Measurements from ENCODE around the gene CHMP5.
A peak's percentile ranks its signal among the peaks of the same experiment; 100 is the strongest.

CHMP5 gene

DNA sequence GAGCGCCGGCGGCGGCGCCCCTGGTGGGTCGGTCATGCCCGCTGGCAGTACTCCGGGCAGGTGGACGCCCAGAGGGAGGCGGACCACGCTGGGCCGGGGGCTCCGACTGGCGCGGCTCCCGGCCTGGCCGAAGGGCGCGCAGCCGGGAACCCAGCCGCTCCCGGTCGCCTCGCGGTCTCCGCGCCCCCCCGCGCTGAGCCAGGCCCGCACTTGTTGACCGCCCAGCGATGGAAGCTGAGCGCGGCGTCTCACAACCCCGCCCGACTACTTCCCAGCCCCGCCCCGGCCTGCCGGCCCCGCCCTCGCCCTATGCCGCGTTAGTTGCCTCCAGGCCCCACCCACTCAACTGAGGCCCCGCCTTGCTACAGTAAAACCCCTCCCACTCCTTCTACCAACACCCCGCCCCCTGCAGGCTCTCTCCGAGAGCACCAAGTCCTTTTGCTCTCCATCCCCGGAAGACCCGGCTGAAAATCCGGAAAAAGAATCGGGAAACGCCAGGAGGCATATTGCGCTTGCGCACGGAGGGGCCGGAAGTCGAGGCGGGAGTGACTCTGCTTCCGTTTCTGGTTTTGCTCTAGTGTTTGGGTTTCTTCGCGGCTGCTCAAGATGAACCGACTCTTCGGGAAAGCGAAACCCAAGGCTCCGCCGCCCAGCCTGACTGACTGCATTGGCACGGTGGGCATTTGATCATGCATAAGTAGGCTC, at the start of gene CHMP5, which contains the start of gene BAG1:
Gene CHMP5, plus strand, starts transcription at position 577 of the 705 bp plus-strand sequence. Its CDS starts 30 bp downstream, at position 607.
Gene BAG1, minus strand, starts transcription at position 236 of the 705 bp plus-strand sequence.
- DNase-seq (ENCODE audit: low read depth), result peak; percentile 100

DNA sequence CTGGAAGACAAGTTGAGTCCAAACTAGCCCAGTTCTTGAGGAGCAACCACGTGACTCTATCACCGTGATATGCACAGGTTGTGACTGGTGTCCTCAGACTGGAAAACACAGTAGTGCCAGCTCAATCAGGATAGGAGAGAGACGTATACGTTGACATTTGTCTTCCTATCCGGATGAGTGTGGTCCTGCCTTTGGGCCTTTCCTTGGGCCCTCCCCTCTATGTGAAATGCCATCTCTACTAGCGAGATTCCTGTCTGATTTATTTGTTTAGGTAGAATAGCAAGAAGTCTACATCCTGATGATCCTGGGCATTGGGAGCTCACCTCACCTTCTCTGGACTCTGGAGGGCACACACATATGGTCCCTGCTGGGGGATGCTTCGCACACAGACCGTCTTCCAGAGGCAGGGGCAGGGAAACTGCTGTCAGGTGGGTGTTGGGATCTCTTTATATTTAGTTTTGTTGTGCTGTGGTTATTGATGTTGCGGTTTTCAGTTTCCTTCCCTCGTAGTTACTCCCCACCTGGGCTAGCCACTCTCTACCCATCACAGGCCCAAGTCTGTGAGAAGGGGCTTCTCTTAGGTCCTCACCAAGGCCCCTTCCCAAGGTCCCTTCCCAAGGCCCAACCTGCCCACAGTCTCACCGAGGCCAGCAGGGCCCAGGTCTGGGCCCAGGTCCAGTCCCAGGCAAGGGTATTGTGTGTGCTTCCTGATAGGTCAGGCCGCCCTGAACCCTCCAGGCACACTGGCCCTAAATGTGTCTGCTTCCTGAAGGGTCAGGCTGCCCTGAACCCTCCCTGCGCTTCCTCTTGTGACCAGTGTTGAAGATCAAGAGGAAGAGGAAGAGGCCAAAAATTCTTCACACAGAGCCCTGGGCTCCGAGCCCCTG, 43.9 kb upstream of the CHMP5 start:
- DNase-seq (ENCODE audit: low read depth), result no peak

DNA sequence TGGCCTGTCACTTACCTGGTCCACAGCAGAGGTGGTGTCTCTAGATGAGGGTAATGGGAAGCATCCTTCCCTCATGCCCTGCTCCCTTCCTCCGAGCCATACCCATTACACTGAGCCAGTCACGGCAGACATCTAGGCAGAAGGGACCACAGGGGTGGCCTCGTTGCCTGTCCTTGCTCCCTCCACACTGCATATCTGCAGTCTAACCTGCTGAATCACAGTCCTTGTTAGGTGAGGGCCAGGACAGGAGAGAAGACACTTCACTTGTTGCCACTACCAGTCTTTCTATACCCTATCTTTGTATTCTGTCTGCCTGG, 43.3 kb upstream of the CHMP5 start:
- no peak for DNase-seq (ENCODE audit: low read depth)

DNA sequence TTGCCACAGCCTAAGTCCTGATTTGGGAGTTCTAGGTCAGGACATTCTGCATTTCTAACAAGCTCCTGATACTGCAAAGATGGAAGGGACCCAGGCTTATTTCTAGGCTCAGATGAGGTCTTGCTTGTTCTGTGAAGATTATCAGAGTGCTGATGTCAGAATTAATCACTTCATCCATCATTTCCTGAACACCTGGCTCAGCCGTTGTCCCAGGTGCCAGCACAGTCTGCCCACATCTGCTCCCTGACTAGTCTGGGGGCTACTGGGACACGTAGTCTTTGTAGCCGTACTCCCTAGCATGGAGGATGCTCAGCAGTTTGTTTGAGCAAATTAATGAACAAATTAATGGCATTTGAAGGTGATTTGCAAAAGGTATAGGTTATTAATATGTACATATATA, 42.8 kb upstream of the CHMP5 start:
- no peak for DNase-seq (ENCODE audit: low read depth)

DNA sequence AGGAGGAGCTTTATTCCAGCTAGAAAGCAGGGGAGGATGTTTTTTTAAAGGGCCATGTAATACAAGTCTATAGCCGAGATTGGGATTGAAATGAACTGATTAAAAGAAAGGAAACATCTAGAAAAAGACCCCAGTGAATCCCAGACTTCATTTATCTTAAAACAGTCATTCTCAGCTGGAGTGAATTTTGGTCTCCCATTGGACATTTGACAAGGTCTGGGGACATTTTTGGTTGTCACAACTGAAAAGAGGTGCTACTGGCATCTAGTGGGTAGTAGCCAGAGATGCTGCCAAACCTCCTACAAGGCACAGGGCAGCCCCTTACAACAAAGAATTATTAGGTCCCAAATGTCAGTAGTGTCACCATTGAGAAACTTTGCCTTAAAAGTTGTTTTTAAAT, 41.2 kb upstream of the CHMP5 start:
- DNase-seq (ENCODE audit: low read depth), result no peak

DNA sequence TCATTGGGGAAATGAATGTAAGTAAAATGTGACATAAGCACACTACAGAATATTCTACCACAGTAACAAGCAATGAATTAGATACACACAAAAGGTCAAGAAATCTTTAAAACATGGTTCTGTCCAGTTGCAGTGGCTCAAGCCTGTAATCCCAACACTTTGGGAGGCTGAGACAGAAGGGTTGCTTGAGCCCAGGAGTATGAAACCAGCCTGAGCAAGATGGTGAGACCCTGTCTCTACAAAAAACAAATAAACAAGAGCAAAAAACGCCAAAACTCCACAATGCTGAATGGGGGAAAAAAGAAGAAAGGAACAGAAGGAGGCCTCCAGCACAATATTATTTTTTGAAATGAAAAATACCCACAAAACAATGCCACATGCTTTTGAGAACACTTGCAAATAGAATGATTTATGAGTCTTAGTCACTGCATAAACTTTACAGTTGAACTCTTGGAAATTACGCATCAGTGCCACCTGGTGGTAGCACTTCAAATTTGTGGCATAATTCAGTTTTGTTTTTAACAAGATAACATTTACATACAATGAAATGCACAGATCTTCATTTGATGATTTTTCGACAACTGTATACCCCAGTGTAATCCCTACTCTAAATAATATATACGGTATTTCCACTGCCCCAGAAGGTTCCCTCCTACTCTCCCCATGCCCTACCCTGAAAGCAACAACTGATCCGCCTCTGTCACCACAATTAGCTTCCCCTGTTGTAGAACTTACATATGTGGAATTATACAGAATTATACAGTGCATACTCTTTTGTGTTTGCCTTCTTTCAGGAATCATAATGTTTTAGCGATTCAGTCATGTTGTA, 39.3 kb upstream of the CHMP5 start:
- DNase-seq (ENCODE audit: low read depth), result peak; percentile 53

DNA sequence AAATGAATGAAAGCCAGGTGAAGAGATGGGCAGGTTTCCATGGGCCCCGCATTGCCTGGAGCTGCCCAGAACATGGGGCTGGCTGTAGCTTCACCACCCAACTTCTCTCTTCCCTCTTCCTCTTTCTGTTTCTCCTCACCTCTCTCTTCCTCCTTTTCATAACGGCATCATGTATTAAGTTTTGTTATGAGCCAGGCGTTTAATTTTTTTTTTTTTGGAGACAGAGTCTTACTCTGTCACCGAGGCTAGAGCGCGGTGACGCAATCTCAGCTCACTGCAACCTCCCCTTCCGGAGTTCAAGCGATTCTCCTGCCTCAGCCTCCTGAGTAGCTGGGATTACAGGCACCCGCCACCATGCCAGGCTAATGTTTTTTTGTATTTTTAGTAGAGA, 37.8 kb upstream of the CHMP5 start:
- DNase-seq (ENCODE audit: low read depth), result no peak

DNA sequence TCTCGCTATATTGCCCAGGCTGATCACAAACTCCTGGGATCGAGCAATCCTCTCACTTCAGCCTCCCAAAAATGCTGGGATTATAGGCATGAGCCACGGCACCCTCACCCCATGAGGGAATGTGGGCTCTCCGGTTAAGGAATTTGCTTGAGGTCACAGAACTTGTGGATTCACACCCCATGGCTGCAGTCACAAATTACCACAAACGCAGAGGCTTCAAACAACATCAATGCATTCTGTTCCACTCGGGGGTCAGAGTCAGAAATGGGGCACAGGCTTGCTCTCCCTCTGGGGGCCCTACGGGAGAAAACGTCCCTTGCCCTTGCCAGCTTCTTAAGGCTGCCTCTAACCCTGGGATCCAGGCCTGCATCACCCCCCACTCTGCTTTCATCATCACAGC, 37.1 kb upstream of the CHMP5 start:
- DNase-seq (ENCODE audit: low read depth), result no peak

DNA sequence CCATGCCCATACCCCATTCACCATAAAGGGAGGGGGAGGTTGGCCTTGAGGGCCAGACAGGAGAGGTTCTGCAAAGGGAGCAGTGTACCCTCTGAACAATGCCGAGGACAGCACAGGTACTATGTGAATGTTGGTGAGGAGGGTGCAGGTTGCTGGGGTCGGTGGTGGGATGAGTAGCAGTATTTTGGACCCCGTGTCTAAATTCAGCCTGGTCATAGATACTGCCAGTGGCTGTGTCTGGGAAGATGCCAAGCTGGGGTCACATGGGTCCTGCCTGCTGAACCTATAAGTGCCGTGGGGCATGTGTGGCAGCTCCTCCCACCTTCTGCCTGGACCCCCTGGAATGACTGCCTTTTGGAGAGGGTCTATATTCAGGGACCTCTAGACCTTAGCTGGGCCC, 36.2 kb upstream of the CHMP5 start:
- DNase-seq (ENCODE audit: low read depth), result no peak

DNA sequence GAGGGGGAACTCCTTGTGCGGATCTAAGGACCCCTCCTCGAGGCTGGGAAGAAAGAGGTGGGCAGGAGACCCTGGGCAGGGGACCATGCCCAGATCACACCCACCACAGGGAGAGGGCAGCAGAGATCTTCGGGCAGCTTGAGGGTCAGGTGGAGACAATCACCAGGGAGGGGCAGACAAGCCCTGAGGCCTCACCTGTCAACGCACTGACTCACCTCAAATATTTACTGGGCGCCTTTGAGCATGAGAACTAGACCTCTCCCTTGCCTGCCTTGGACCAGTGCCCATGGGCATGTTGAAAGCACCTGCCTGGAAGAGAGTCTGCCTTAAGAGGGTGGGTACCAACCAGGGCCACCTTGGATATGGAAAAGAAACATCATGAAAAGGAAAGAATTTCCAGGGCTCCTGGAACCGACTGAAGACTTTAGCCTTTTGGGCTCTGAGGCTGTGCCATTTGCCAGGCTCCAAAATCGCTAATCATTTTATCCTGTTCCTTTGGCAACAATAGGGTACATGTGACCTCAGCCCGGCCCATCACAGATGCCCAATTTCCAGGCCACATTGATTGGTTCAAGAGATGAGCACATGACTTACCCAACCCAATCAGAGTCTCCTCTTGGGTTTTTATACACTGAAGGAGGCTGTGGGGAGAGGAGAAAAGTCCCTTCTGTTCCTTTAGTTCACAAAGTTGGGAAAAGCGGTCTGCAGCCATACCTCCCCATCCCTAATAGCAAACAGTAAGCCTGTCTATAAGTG, 35.3 kb upstream of the CHMP5 start:
- DNase-seq (ENCODE audit: low read depth), result no peak

DNA sequence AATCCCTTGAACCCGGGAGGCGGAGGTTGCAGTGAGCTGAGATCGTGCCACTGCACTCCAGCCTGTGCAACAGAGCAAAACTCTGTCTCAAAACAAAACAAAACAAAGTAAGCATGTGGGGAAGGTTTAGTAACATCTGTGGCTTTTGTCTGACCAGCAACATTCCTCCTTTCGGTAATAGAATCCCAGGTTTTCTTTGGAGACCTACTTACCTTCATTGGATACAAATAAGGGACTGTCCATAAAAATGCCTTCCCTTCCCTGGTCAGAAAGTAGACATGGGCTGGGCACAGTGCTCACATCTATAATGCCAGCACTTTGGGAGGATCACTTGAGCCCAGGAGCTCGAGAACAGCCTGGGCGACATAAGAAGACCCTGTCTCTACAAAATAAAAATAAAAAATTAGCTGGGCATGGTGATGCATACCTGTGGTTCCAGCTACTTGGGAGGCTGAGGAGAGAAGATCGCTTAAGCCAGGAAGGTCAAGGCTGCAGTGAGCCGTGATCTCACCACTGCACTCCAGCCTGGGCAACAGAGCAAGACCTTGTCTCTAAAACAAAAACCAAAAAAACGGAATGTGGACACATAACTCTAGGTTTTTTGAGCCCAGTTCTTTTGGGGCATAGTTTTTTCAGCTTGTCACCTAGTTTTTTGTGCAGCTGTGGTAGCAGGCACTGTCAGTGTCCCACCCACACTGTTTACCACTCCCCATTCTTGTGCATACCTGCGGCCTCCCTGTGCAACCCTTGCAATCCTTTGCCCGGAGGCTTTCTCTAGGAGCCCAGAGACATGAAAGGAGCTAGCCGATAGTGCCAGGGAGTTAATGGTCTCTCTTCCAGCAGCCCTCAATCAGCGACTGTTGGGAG, 33.9 kb upstream of the CHMP5 start:
- DNase-seq (ENCODE audit: low read depth), result no peak

DNA sequence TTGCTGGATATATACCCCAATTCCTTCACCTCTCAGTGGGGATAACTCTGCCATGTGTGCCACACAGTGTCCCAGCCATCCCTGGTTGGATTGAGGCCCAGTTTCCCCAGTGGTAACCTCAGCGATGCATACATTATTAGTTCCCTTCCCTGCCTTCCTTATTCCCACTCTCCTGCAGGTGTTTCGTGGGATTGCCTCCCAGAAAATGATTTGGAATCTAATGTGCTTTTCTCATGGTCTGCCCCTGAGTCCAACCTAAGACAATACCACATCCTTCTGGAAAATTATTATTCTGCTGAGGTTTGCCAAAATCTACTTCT, 33.3 kb upstream of the CHMP5 start:
- DNase-seq (ENCODE audit: low read depth), result no peak

DNA sequence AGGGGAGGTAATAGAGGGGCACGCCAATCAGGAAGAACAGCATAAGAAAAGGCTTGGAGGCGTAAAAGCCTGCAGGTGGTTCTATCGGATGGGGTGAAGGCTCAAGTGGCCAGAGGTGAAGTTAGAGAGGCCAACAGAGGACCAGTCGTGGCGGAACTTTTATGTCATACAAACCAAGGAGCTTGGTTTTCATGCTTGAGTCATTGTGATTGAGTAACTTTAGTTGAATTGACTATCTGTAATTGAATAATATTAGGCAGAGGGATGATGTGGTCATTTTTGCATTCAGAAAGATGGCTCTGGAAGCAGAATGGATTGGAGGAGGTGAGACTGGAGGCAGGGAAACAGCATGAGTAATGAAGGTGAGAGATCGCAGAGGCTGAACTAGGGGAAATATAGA, 32.0 kb upstream of the CHMP5 start:
- no peak for DNase-seq (ENCODE audit: low read depth)

DNA sequence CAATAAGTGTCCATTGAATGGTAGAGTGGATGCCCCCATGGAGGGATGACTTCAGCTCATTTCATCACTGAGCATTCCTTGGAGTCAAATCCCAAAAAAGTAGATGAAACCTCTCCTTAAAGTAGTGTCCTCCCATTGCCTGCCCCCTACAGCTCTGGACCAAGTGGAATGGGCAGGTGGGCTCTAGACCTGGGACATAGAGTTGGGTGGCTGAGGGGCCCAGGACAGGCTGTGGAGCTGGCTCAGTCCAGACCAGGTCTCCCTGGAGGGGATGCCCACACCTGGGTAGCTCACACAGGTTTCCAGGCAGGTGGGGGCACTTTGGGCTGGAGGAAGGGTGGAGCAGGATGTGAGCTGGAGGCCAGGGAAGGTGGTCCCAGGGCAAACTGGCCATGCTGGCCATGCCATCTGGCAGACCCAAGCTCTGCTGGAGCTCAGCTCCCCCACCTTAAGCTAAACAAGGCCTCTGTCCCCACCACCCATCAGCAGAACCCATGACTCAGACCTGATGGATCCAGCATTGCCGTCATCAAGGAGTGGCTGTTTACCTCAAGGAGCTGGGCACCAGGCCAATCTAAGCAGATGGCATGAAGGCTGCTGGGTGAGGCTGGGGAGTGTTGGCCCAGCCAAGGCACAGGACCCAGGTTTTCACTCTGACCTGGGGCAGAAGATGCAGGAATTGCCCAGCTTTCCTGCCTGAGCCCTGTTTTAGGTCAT, 31.1 kb upstream of the CHMP5 start:
- DNase-seq (ENCODE audit: low read depth), result no peak

DNA sequence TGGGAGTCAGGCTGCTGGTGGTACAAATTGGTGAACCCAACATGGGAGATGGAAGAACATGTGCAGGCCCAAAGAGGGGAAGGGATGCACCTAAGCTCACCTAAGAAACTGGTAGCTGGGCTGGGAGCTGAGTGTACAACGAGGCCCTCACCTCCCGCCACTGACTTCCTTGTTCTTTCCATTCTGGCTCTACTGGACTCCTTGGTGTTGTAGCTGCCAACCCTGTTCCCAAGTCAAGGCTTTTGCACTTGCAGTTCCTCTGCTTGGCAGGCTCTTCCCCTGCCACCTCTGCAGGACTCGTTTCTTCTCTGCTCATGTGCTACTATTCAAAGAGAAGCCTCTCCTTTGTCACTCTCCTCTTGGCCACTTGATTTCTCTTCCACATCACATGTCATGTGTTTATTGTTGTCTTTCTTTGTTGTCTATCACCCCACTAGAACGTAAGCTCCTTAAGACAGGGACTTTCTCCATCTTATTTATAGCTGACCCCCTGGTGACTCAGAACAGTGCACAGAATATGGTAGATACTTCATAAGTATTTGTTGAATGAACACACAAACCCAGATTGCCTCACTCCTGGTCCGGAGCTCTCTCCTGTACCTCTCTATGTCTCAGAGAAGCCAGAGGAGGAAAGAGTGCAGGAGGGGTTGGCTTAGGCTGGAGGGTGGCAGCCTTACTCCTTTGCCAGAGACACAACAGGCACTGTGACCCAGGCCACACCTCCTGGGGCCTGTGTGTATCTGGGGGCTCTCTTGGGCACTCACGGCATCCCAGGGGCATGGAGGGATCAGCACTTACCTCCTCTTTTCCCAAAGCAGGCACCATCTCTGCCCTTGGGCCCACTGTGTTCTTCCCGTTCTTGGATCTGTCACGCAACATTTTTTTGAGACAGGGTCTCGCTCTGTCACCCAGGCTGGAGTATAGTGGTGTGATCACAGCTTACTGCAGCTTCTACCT, 30.1 kb upstream of the CHMP5 start:
- DNase-seq (ENCODE audit: low read depth), result no peak

DNA sequence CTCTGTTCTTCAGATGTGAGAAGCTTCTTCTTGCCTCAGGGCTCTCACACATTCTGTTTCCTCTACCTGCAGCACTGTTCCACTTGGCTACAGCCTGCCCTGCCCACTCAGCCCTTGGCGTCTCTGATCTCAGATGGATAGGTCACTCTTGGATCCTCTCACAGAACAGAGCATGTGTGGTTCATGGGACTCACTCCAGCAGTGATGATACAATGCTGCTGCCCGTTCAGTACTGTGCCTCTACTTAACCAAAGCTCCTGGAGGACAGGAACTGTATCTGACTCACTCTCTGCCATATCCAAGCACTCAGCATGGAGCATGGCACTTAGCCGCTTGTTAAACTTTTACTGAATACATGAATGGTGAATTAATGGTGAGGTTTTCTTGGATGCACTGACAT, 28.3 kb upstream of the CHMP5 start:
- DNase-seq (ENCODE audit: low read depth), result no peak

DNA sequence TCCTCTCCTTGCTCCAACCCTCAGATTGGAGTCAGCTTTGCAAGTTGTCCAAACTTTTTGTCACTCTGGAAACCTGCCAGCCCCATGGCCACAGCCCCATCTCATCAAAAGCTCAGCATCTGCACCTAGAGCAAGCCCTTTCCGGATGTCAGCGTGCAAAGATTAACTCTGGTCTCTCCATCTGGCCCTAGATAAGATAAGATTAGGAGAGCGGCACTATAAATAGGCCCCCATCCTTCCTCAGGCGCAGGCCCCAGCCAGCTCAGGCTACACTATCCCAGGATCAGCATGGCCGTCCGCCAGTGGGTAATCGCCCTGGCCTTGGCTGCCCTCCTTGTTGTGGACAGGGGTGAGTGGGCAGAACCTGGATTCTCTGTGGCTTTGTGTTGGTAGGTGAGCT, 24.9 kb upstream of the CHMP5 start, which contains the start of gene SPINK4:
Gene SPINK4, plus strand, starts transcription at position 247 of the 400 bp plus-strand sequence. Its CDS starts 42 bp downstream, at position 289.
- no peak for DNase-seq (ENCODE audit: low read depth)

DNA sequence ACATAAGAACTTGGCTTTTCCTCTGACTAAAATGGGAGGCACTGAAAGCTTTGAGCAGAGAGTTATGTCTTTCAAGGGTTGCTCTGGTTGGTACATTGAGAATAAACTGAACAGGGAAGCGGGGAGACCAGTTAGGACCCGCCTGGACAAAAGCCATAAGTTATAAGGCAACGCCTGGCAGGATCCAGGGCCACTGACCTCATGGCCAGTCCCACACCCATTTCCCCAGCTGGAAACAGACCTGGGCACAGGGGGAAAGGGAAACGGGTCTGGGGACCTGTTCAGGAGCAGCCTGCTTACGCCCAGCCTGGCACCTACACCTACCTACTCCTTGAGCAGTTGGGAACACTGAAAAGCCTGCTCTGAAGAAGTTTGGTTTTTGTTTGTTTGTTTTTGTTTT, 23.6 kb upstream of the CHMP5 start:
- no peak for DNase-seq (ENCODE audit: low read depth)

DNA sequence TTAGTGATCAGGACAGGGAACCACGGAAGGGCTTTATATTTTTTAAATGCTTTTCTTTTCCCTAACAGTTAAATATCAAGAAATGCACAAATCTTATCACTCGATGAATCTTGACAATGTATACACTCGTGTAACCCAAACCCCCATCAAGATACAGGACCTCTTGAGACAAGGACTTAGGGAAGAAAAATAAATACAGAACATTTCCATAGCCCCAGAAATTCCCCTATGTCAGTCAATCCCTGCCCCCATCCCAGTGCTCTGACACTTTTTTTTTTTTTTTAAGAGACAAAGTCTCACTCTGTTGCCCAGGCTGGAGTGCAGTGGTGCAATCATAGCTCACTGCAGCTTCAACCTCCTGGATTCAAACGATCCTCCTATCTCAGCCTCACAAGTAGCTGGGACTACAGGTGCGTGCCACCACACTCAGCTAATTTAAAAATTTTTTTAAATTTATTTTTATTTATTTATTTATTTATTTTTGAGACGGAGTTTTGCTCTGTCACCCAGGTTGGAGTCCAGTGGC, 22.2 kb upstream of the CHMP5 start:
- no peak for DNase-seq (ENCODE audit: low read depth)
